Measurements from ENCODE around the gene DNAJA3.

The DNAJA3 gene

DNA sequence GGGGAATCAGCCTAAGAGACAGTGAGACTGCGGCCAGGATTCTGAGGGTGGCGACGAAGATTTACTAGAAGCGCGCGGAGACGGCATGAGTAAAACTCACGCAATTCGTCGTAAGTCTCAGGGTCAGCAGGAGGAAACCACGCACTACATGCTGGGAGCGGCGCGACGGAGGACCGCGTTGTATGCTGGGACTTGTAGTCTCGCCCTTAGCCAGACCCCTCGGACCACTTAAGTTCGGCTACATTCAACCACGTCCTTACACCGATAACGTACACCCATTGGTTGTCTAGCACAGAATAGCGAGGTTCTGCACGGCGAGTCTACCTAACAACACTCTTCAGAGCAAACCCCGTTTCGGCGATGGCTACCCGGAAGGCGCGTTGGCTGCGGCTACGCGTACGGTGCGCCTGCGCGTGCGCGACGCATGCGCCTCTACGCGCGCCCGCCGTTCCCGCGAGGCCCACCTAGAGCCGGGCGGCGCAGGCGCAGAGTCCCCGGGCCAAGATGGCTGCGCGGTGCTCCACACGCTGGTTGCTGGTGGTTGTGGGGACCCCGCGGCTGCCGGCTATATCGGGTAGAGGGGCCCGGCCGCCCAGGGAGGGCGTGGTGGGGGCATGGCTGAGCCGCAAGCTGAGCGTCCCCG lies at the start of gene DNAJA3:
TSS of gene DNAJA3 (plus strand) at position 491 of the 643 bp plus-strand sequence. CDS start at position 505, 14 bp downstream.
- DNase-seq (ENCODE audit: low spot score) = peak; percentile 93

DNA sequence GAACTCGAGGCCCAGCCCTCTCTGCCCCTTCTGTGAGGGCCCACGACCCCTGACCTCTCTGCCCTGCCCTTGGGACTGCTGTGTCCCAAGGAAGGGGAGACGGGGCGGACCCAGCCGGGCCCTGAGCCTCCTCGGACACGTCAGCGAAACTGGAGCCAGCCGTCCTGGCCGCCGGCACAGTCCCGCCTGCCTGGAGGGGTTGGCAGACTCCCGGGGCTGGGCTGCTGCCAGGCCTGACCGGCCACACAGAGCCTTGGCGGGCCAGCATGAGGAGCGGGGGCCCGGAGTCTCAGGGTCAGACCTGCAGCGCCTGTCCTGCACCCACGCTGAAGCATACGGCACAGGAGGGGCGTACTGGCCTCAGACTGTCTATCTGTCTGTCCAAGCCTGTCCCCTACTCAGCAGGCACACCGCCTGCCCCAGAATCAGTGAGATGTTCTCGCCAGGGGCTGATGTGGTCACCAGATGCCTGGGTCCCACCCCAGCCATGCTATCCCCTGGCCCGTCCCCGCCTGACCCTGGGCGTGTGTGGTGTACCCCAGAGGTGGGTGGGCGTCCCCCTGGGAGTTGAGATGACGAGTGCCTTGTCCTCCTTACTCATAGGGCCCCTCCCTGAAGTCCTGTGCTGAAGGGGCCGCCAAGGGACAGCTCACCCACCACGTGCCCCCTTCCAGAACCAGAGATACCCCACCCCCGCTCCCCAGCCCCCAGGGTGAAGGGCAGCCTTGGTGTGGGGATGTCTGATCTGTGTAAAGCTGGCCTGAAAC lies 49.4 kb upstream of the DNAJA3 start:
- peak; percentile 85 for DNase-seq (ENCODE audit: low spot score)

DNA sequence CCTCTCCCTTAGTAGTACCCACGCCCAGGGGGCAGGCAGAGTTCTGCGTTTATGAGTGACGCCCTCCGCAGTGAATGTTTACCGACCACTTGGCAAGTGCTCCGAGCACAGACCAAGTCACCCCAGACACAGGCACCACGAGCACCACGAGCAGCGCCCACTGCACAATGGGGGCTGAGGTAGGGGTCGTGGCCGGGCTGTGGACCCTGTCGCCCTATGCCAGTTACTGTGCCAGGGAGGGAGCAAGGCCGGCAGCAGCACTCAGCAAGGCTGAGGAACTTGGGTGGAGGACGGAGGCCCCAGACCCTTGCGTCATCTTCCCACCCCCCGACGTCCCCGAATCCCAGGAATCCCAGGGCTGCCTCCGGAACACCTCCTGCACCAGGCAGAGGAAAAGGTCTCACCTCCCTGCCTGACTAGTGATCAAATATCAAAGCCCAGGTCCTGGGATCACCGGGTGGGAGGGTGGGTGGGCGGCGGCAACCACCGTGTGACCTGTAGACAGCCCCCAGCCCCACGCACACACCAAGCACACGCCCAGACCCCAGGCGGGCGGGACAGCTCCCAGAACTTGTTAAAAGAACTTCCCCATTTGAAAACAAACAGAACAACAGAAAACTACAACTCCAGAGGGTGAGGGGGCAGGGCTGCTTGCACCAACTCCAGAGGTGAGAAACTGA lies 48.6 kb upstream of the DNAJA3 start:
- DNase-seq (ENCODE audit: low spot score) = no peak

DNA sequence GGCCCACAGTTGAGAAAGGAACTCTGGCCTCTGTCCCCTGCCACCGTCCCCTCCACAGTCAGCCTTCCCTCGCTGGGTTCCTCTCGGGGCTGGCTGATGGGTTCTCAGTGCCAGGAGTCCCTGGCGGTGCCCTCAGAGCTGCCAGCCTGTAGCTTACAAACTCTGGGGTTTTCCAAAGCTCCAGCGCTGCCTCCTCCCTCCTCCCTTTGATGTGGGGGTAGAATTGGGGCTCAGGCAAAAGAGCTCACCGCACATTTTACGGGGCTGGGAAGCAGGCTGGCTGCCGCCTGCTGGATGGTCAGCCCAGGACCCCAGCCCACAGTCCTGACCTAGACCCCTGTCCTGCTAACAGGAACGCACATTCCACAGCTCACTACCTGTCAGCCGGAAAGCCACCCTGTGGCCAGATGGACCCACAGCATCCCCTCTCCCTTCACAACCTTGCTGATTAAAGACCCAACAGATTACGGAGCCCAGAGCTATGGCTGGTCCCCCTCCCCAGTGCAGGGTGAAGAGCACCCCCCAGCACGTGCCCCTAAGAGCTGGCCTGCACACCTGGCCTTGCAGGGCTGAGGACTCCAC lies 48.0 kb upstream of the DNAJA3 start:
- DNase-seq (ENCODE audit: low spot score) = no peak

DNA sequence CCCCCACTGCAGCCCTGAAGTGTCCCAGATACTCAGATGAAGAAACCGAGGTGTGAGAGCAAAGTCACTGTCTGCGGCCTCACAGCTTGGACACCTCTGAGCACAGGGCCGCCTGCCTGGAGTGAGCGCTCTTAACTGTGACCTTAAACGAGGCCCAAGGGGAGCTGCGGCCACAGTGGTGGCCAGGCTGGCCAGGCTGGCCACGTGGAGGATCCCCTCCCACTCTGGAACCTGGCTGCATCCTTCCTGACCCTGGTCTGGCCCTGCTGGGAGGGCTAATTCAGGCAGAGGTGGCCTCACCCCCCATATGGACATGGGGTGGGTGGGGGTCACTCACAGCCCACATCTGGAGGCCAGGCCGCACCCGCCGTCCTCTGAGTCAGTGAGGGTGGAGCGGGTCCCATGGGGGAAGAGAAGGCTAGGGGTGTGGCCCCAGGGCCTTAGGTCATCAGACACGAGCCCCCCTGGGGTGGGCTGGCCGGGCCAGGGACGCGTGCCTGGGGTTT lies 47.5 kb upstream of the DNAJA3 start:
- DNase-seq (ENCODE audit: low spot score) = no peak

DNA sequence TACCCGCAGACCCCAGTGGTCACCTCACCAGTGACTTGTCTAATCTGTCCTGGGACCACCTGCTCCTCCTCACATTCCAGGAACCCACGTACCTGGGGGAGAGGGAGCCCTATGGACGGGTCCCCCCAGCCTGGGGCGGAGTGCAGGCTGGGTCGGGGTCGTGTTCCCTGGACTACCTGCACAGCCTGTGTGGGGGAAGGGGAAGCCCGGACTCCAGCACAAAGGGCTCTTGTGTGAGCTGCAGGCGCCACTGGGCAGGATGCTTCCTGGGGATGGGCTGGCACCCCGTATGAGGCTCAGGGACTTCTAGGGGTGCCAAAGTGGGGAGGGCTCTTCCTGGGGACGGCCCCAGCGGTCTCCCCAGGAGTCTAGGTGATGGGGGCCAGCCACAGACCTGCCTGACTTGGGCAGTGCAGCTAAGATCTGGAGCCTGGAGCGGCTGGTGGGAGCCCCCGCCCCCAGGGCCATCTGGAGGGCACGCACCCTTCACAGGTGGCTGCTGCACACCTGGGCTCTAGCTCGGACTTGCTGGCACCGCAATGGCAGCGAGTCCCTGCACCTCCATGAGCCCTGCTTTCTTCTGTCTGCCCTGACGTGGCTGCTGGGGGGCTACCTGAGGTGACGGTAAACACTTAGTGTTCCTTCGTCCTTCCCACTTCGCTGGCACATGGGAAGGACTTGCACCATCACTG lies 46.5 kb upstream of the DNAJA3 start:
- no peak for DNase-seq (ENCODE audit: low spot score)

DNA sequence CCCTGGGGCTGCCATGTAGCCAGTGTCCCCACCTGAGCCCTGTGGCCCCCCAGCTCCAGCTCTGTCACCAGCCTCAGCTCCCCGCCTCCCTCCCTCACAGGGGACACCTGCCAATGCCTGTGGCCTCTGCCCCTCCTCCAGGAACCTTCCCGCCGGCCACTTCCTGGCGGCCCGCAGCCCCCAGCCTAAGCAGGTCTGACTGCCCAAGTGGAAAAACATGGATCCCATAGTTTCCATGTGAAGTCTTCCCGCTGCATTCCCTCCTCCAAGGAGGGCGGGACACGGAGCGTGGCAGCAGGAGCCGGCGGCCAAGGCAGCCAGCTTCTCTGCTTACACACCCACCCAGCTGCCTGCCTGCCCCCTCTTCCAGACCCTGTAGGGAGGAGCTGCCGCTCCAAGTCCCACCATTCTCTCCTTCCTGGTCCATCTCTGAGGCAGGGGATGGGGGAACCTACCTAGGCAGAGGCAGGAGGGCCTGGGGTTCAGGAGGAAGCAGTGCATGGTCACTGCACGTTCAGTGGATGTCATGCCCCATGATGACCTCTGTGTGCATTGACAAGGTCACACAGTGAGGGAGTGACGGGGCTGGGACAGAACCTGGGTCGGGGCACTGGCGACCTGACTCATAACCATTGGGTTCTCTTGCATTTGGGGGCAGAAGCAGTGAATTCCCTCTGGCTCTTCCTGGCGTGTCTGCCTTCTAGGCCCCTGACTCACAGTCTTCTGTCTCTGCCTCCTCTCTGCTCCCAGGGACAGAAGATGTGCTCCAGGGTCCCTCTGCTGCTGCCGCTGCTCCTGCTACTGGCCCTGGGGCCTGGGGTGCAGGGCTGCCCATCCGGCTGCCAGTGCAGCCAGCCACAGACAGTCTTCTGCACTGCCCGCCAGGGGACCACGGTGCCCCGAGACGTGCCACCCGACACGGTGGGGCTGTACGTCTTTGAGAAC lies 45.3 kb upstream of the DNAJA3 start:
- no peak for DNase-seq (ENCODE audit: low spot score)

DNA sequence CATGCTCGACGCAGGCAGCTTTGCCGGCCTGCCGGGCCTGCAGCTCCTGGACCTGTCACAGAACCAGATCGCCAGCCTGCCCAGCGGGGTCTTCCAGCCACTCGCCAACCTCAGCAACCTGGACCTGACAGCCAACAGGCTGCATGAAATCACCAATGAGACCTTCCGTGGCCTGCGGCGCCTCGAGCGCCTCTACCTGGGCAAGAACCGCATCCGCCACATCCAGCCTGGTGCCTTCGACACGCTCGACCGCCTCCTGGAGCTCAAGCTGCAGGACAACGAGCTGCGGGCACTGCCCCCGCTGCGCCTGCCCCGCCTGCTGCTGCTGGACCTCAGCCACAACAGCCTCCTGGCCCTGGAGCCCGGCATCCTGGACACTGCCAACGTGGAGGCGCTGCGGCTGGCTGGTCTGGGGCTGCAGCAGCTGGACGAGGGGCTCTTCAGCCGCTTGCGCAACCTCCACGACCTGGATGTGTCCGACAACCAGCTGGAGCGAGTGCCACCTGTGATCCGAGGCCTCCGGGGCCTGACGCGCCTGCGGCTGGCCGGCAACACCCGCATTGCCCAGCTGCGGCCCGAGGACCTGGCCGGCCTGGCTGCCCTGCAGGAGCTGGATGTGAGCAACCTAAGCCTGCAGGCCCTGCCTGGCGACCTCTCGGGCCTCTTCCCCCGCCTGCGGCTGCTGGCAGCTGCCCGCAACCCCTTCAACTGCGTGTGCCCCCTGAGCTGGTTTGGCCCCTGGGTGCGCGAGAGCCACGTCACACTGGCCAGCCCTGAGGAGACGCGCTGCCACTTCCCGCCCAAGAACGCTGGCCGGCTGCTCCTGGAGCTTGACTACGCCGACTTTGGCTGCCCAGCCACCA lies 44.4 kb upstream of the DNAJA3 start:
- DNase-seq (ENCODE audit: low spot score) = peak; percentile 55

DNA sequence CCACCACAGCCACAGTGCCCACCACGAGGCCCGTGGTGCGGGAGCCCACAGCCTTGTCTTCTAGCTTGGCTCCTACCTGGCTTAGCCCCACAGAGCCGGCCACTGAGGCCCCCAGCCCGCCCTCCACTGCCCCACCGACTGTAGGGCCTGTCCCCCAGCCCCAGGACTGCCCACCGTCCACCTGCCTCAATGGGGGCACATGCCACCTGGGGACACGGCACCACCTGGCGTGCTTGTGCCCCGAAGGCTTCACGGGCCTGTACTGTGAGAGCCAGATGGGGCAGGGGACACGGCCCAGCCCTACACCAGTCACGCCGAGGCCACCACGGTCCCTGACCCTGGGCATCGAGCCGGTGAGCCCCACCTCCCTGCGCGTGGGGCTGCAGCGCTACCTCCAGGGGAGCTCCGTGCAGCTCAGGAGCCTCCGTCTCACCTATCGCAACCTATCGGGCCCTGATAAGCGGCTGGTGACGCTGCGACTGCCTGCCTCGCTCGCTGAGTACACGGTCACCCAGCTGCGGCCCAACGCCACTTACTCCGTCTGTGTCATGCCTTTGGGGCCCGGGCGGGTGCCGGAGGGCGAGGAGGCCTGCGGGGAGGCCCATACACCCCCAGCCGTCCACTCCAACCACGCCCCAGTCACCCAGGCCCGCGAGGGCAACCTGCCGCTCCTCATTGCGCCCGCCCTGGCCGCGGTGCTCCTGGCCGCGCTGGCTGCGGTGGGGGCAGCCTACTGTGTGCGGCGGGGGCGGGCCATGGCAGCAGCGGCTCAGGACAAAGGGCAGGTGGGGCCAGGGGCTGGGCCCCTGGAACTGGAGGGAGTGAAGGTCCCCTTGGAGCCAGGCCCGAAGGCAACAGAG lies 43.5 kb upstream of the DNAJA3 start:
- DNase-seq (ENCODE audit: low spot score) = no peak

DNA sequence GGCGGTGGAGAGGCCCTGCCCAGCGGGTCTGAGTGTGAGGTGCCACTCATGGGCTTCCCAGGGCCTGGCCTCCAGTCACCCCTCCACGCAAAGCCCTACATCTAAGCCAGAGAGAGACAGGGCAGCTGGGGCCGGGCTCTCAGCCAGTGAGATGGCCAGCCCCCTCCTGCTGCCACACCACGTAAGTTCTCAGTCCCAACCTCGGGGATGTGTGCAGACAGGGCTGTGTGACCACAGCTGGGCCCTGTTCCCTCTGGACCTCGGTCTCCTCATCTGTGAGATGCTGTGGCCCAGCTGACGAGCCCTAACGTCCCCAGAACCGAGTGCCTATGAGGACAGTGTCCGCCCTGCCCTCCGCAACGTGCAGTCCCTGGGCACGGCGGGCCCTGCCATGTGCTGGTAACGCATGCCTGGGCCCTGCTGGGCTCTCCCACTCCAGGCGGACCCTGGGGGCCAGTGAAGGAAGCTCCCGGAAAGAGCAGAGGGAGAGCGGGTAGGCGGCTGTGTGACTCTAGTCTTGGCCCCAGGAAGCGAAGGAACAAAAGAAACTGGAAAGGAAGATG lies 42.8 kb upstream of the DNAJA3 start:
- no peak for DNase-seq (ENCODE audit: low spot score)

DNA sequence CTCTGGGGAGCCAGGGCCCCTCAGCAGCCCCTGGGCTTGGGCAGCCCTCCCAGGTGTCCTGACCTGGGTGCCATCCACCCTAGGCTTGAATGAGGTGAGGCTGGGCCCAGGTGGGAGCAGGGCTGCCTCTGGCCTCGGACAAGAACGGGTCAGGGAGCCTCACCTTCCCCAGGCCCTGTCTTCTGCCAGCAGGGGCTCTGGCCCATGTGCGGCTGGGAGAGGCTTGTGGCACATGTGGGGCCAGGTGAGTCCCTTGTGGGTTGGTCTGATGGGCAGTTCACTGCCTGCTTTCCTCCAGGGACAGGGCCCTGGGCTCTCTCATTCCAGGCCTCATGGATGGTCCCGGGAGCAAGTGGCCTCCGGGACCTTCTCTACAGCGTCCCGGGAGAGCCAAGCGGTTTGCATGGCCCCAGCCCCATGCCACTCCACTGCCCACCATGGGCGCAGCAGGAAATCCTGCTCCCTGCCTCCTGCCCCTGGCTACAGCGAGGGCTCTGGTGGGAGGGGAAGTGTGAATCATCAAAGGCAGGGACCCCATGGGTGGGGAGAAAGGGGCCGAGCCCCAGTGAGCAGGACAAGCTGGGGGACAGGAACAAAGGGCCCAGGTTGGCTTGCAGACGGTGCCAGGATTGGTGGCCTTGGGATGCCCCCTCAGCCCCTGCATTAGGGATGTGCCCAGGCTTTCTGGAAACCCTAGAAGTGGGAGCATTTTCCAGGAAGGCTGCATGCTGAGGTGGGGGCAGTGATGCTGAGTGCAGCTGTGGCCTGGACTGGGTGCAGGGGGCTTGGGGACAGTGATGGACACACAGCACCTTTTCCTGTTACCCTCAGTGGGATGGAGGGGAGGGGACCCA lies 41.9 kb upstream of the DNAJA3 start:
- no peak for DNase-seq (ENCODE audit: low spot score)

DNA sequence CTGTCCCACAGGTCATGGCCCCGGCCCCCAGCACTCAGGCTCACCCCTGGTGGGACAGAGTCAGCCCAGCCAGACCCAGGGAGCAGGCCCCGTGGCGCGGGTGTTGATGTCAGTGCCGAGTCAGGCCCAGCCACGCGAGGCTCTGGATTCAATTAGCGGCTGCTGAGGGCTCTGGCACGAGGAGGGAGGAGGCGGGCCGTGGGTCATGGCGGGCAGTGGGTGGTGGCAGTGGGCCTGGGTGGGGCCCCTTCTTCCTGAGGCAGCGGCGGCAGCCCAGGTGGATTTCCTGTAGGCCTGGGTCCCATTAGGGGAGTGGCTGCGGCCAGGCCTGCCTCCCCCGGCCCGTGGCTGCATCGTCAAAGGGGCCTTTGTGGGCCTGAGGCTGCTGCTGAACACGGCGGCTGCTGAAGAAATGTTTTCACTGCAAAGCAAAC lies 41.1 kb upstream of the DNAJA3 start:
- DNase-seq (ENCODE audit: low spot score) = no peak

DNA sequence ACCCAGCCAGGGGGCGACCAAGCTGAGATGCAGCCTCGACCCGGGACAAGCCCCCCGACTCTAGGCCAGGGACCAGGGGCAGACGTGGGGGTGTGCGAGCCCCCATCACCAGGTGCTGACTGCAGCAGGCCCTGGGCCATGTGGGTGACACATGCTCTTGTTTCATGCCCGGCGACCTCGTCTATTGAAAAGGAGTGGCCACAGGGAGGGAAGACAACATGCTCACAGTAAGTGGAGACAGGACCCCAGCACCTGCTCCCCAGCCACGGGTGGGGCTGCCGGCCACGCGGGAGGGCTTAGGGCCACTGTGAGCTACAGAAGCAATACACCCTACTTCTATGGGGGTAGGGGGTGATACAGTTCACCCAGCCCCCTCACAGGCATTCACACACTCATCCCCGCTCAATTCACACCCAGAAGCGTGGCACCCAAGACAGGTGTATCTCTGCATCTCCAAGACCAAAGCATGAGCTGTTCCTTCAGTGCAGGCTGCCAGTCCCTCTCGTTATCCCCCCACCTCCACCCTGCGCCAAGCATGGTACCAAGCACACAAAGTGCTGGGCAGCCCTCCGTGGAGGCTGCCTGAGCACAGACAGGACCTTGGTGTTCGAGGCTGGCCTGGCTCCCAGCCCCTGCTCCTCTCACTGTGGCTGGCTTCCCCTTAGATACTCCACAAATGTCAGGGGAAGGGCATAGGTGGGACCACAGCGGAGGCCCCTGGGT lies 40.4 kb upstream of the DNAJA3 start:
- no peak for DNase-seq (ENCODE audit: low spot score)

DNA sequence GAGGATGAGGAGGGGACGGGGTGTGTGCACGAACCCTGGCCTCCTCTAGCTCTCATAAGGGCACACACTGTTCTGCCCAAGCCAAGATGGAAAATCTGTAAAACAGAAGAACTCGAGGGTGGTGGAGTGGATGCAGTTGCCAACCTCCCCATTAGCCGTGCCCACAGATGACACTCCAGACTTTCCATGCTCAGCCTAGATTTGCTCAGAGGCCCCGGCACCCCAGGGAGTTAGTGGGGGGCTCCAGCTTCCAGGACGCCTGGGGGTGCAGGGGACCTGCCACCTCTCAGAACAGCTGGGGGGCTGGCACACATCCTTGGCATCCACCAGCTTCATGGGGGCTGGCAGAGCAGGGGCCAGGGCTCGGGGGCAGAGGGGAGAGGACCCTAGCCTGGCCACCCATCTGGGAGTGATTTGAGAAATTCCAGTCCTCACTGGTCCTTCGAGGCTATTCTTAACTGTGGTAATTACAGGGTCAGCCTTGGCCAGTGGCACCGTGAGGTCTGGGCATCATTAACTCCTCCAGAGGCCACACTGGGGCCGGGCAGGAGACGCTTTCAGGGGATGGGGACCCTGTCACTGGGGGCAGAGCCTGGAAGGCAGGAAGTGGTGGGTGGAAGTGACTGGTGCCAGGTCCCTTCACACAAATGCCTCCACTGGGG lies 39.7 kb upstream of the DNAJA3 start:
- DNase-seq (ENCODE audit: low spot score) = no peak

DNA sequence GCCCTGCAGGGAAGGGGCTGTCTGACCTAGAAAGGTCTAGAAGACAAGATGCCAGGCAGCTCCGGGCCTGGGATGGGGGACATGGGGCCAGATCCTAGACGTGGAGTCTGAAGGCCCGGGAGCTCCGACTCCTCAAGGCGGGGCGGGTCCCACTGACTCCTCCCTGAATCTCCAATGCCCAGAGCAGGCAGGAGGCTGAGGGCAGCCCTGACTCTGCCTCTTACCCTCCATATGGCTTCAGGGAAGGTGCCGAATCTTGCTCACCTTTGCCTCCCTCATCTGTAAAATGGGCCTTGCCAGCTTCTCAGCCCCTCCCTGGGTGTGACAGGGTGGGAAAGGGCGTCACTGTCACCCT lies 39.2 kb upstream of the DNAJA3 start:
- no peak for DNase-seq (ENCODE audit: low spot score)

DNA sequence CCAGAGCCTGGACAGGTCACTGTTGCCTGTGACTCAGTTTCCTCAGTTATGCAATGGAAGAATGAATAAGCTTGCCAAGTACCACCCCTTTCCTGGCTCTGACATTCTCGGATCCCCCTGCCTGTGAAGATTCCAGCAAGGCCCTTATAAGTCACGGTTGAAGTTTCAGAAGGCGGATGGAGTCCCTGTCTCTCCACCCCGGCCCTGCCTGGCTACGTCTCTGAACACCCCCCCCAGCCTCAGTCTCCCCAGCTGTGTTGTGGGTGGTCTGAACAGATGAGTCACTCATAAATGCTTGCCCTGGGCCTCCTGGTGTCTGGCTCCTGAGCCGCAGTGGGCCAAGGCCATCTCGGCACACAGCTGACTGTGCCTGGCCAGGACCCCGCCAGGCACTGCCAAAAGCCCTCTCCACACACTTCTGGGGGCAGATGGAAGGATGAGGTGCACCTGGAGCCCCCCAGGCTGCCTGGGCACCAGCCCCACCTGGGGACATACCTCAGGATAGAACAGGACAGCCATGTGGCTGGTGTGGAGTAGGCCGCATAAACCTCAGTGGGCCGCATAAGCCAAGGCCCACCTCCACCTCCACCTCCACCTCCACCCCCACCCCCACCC lies 38.6 kb upstream of the DNAJA3 start:
- no peak for DNase-seq (ENCODE audit: low spot score)

Data from globus pallidus (tissue), 1 donor.